Measurements from ENCODE around the gene TNFSF13B. TPM values are rescaled to one million over a fixed set of nuclear protein-coding genes. Genes with fewer than 3 reads are reported as not detected.

TNFSF13B gene
- total RNA-seq, 1 donor from 2014 or later = 3.7 TPM

DNA sequence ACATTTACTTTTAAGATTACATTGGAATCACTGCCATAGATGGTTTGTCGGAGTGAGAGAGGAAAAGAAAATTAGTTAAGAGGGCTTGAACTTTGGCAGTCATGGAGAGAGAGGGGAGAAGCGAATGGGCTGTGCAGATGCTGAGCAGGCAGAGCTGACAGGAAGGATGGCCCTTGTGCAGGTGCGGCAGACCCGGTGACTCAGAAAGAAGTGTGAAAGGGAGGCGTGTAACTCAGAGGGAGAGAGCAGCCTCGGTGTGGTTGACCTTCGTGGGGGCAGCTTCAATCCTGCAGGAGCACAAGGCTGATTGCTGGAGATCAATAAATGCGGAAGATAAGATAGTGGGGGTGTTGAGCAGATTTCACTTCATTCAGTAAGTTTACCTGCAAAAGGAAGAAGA lies 76.9 kb downstream of the TNFSF13B start:
- no peak for DNase-seq (ENCODE audit: low spot score)

DNA sequence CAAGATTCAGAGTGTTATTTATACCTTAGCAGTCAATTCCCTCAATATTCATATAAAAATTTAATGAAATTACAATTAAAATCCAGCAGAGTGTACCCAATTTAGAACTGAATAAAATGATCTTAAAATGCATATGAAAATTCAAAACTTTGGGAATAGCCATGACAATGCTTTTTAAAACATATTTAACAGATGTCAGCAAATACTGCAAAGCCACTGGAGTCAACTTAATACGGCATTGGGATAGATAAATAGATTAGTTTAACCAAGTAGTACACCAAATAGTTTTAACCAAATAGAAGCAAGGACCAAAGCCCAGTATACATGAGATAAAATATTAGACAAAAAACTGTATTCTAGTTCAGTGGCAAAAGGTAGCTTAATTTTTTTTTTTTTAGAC lies 79.8 kb downstream of the TNFSF13B start:
- DNase-seq (ENCODE audit: low spot score) = no peak

DNA sequence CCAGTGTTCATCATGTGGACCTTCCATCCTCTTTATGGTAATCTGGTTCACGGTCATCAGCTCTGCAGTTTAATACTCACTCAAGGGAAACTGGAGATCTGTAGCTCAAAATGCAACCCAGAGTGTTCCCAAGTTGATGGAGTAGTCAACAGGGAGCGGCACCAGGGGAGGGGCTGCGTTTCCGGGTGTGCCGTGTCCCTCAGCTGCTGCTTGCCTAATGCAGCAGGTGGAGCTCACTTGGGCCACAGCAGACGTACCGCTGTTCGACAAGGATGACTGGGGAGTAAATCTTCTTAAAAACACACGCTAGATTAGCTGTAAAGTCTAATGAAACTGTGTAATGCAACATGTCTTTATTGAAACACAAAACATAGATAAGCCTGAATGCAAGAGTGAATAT lies 81.1 kb downstream of the TNFSF13B start:
- DNase-seq (ENCODE audit: low spot score) = no peak

DNA sequence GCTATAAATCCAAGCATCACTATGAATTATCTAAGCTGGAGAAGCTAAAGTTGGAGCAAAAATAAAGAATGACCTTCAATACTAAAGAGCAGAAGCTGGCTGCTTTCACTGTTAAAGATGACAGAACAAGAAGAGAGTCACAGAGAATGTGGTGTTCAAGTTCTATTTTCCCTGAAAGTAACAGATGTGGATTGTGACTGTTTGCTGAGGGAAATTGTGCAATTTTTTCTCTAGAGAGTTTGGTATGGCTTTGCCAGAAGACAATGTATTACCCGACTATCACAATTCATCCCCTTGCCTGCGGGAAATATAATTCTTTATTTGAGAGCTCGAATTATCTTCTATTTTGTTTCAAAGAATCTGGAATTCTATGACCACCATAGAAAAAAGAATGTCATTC lies 83.1 kb downstream of the TNFSF13B start:
- no peak for DNase-seq (ENCODE audit: low spot score)

DNA sequence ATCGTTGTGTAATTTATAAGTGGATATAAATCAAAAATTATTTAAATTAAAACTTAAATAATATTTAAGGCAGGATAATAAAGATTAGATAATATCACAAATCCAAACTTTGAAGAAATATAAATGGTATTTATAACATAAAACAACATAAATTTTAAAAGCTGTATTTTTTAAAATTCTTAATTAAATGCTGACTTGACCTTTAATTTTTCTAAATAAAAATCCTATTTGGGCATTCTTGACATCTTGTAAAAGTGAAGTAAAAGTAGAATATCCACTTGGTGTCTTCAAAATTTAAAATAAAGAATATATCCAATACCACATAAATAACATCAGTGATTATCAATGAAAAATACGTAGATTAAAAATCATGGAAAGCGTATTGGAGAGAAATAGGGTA lies 87.7 kb downstream of the TNFSF13B start:
- no peak for DNase-seq (ENCODE audit: low spot score)

Other genes starting within 250 kb of the TNFSF13B start
- 7.7 TPM for gene LIG4, start 54.2 kb upstream of the TNFSF13B start, total RNA-seq
- 11.6 TPM for gene ABHD13, start 51.3 kb upstream of the TNFSF13B start, total RNA-seq